Neural progenitor cell (in vitro differentiated cells): ENCODE measurements around the gene WDR72. TPM values are rescaled to one million over a fixed set of nuclear protein-coding genes. Genes with fewer than 3 reads are reported as not detected.

Experiments
- DNase-seq: peaks from one replicate; pipeline ENCODE4 v3.0.0-alpha.2; 2016; ENCODE audit warnings: low spot score
- H2AFZ ChIP-seq: fragments of 200-600 bp; sonication (generic); replicated peaks from 2 replicates; pipeline ENCODE4 v1.6.1; 2016; ENCODE audit warnings: antibody characterized with exemption
- H3F3A ChIP-seq: fragments of 200-600 bp; sonication (generic); 2 replicates; pipeline ENCODE4 v1.6.1; 2016; ENCODE audit warnings: antibody characterized with exemption, low read depth
- H3K27ac ChIP-seq: fragments of 200-600 bp; sonication (generic); 2 replicates; pipeline ENCODE4 v1.5.1; 2016; ENCODE audit warnings: mild to moderate bottlenecking
- H3K27me3 ChIP-seq: fragments of 200-600 bp; sonication (generic); 2 replicates; pipeline ENCODE4 v1.6.1; 2016; ENCODE audit warnings: mild to moderate bottlenecking, moderate library complexity
- H3K36me3 ChIP-seq: fragments of 200-600 bp; sonication (generic); 2 replicates; pipeline ENCODE4 v1.5.1; 2016
- H3K4me1 ChIP-seq: fragments of 200-600 bp; sonication (generic); 2 replicates; pipeline ENCODE4 v1.6.1; 2016; ENCODE audit warnings: mixed run types
- H3K4me2 ChIP-seq: fragments of 200-600 bp; sonication (generic); 2 replicates; pipeline ENCODE4 v1.6.1; 2016
- H3K4me3 ChIP-seq: fragments of 200-600 bp; sonication (generic); 2 replicates; pipeline ENCODE4 v1.5.1; 2016
- H3K79me2 ChIP-seq: fragments of 200-600 bp; sonication (generic); 2 replicates; pipeline ENCODE4 v1.6.1; 2016; ENCODE audit warnings: low read depth
- H3K9ac ChIP-seq: fragments of 200-600 bp; sonication (generic); 2 replicates; pipeline ENCODE4 v1.6.1; 2016
- H3K9me3 ChIP-seq: fragments of 200-600 bp; sonication (generic); 2 replicates; pipeline ENCODE4 v1.5.1; 2016; ENCODE audit warnings: low read depth
- H4K20me1 ChIP-seq: fragments of 200-600 bp; sonication (generic); 2 replicates; pipeline ENCODE4 v1.6.1; 2016; ENCODE audit warnings: low read depth
- H3K27ac Mint-ChIP-seq: 3 replicates; pipeline ENCODE4 v1.8.0; 2021; ENCODE audit warnings: mixed read lengths
- H3K27me3 Mint-ChIP-seq: 2 replicates; pipeline ENCODE4 v1.8.0; 2022; ENCODE audit warnings: low read depth, mild to moderate bottlenecking, inconsistent platforms, moderate library complexity, mixed read lengths; ENCODE audit not compliant: insufficient read depth
- H3K36me3 Mint-ChIP-seq: 3 replicates; pipeline ENCODE4 v1.8.0; 2021; ENCODE audit warnings: mixed read lengths
- H3K4me1 Mint-ChIP-seq: 3 replicates; pipeline ENCODE4 v1.8.0; 2021; ENCODE audit warnings: mixed read lengths
- H3K4me3 Mint-ChIP-seq: 3 replicates; pipeline ENCODE4 v1.8.0; 2021; ENCODE audit warnings: mild to moderate bottlenecking, moderate library complexity, mixed read lengths
- H3K9me3 Mint-ChIP-seq: 3 replicates; pipeline ENCODE4 v1.8.0; 2020; ENCODE audit warnings: mixed read lengths
- EZH2 ChIP-seq: fragments of 200-600 bp; sonication (generic); IDR thresholded peaks from 2 replicates; pipeline ENCODE4 v1.6.1; 2017; ENCODE audit warnings: antibody characterized with exemption, mild to moderate bottlenecking, moderate library complexity
- EZH2phosphoT487 ChIP-seq: fragments of 200-600 bp; sonication (generic); IDR thresholded peaks from 2 replicates; pipeline ENCODE4 v1.6.1; 2017; ENCODE audit warnings: antibody characterized with exemption
- total RNA-seq: library from RNA; depleted of rRNA; stranded (reverse); fragments of >200 nt; gene quantifications from 2 replicates; pipeline ENCODE4 v1.2.3, GENCODE V29; 2015; ENCODE audit warnings: low replicate concordance
- TF ChIP-seq, protein P1 (sequence below): fragments of 200-600 bp; sonication (generic); IDR thresholded peaks from 2 replicates; pipeline ENCODE4 v1.5.1; 2017; ENCODE audit warnings: antibody characterized with exemption, mild to moderate bottlenecking

The WDR72 gene
- total RNA-seq, 1 donor from 2014 or later: 4.6 TPM

DNA sequence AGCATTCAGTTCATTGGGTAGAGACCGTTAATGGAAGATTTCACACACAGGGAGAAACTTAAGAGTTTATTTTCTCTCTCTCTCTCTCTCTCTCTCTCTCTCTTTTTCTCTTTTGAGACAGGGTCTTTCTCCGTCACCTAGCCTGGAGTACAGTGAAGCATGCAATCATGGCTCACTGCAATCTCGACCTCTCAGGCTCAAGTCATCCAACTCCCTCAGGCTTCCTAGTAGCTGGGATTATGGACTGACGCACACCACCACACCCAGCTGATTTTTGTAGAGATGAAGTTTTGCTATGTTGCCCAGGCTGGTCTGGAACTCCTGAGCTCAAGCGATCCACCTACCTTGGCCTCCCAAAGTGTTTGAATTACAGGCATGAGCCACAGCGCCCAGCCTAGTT lies 1.6 kb downstream of the WDR72 start:
- no peaks in the 10 kb centered on the region for H3K9me3 ChIP-seq
- no peak for DNase-seq
- H3K4me3 Mint-ChIP-seq: no peak overlapping the region

DNA sequence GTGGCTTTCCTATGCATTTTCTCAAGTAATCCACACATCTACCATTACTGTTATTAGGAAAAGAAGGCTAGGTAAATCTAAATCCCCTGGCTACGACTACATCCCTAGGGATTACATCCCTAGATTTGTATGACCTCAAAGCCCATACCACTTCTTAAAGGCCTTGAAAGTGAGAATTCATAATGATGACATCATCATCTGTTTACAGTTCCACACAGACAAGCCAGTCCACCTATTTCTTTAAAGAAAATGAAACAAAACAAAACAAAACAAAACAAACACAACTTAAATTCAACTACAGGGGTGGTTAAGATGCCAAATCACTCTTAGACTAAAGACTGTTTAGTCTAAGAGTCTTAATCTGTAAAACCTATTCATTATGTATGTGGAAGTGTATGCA lies 5.7 kb downstream of the WDR72 start:
- no peaks in the 10 kb centered on the region for H3K27me3 Mint-ChIP-seq
- Histone ChIP-seq H3K4me3 (no peak overlapping the region), H3K4me1 (peaks cover under 1% of the 10 kb centered on the region), H3F3A (peaks cover under 1% of the 10 kb centered on the region), H4K20me1 (no peaks in the 10 kb centered on the region), H2AFZ (no peak overlapping the region), H3K4me2 (no peak overlapping the region), H3K36me3 (no peaks in the 10 kb centered on the region), H3K9me3 (no peaks in the 10 kb centered on the region), H3K79me2 (no peaks in the 10 kb centered on the region), H3K9ac (no peak overlapping the region), H3K27me3 (peaks cover 22% of the 10 kb centered on the region), H3K27ac (no peak overlapping the region)
- H3K36me3 Mint-ChIP-seq: no peaks in the 10 kb centered on the region
- no peaks in the 10 kb centered on the region for H3K4me1 Mint-ChIP-seq
- DNase-seq: no peak
- TF ChIP-seq EZH2: no peak
- TF ChIP-seq, protein P1, sequence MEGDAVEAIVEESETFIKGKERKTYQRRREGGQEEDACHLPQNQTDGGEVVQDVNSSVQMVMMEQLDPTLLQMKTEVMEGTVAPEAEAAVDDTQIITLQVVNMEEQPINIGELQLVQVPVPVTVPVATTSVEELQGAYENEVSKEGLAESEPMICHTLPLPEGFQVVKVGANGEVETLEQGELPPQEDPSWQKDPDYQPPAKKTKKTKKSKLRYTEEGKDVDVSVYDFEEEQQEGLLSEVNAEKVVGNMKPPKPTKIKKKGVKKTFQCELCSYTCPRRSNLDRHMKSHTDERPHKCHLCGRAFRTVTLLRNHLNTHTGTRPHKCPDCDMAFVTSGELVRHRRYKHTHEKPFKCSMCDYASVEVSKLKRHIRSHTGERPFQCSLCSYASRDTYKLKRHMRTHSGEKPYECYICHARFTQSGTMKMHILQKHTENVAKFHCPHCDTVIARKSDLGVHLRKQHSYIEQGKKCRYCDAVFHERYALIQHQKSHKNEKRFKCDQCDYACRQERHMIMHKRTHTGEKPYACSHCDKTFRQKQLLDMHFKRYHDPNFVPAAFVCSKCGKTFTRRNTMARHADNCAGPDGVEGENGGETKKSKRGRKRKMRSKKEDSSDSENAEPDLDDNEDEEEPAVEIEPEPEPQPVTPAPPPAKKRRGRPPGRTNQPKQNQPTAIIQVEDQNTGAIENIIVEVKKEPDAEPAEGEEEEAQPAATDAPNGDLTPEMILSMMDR: no peak
- TF ChIP-seq EZH2phosphoT487: no peak
- no peak overlapping the region for H3K27ac Mint-ChIP-seq
- H3K4me3 Mint-ChIP-seq: no peak overlapping the region
- H3K9me3 Mint-ChIP-seq: no peaks in the 10 kb centered on the region

More for the DNA sequence above, 1.6 kb downstream of the WDR72 start:
- peaks cover 63% of the 10 kb centered on the region for H3K27me3 ChIP-seq
- H3K79me2 ChIP-seq: no peaks in the 10 kb centered on the region
- no peaks in the 10 kb centered on the region for H3K4me1 Mint-ChIP-seq
- TF ChIP-seq EZH2phosphoT487 (no peak), EZH2 (no peak)
- TF ChIP-seq, protein P1: no peak
- peaks cover 10% of the 10 kb centered on the region for H3K27me3 Mint-ChIP-seq
- H4K20me1 ChIP-seq: no peaks in the 10 kb centered on the region
- H3K9me3 Mint-ChIP-seq: no peaks in the 10 kb centered on the region
- no peak overlapping the region for H3K9ac ChIP-seq
- H3K4me1 ChIP-seq: peaks cover 6% of the 10 kb centered on the region
- H3K36me3 Mint-ChIP-seq: no peaks in the 10 kb centered on the region
- no peak overlapping the region for H2AFZ ChIP-seq
- no peak overlapping the region for H3K27ac Mint-ChIP-seq
- H3K27ac ChIP-seq: no peak overlapping the region
- H3K36me3 ChIP-seq: no peaks in the 10 kb centered on the region
- no peak overlapping the region for H3K4me2 ChIP-seq
- H3F3A ChIP-seq: peaks cover 2% of the 10 kb centered on the region
- no peak overlapping the region for H3K4me3 ChIP-seq

DNA sequence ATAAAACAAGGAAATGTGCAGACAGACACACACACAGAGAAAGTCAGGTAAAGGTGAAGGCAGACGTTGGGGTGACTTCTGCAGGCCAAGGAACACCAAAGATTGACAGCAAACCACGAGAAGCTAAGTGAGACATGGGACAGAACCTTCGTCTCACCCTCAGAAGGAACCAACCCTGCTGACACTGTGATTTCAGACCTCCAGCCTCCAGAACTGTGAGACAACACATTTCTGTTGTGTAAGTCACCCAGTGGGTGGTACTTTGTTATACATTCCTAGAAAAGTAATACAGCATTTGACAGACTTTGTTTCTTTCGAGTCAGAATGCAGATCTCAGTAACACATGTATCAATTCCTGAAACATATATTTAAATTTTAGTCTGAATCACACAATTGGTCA lies 7.1 kb downstream of the WDR72 start:
- DNase-seq: no peak
- Histone ChIP-seq H3K9me3 (no peaks in the 10 kb centered on the region), H3K27ac (no peak overlapping the region), H3K79me2 (no peaks in the 10 kb centered on the region), H2AFZ (no peak overlapping the region), H3K4me3 (no peak overlapping the region), H3K36me3 (no peaks in the 10 kb centered on the region), H3F3A (no peaks in the 10 kb centered on the region), H3K4me1 (no peaks in the 10 kb centered on the region), H4K20me1 (no peaks in the 10 kb centered on the region), H3K27me3 (peaks cover 8% of the 10 kb centered on the region), H3K4me2 (no peak overlapping the region), H3K9ac (no peak overlapping the region)
- no peak for TF ChIP-seq EZH2
- TF ChIP-seq, protein P1: no peak
- no peak for TF ChIP-seq EZH2phosphoT487
- Mint-ChIP-seq H3K4me3 (no peak overlapping the region), H3K36me3 (no peaks in the 10 kb centered on the region), H3K9me3 (no peaks in the 10 kb centered on the region), H3K4me1 (peaks cover 2% of the 10 kb centered on the region), H3K27ac (no peak overlapping the region), H3K27me3 (no peaks in the 10 kb centered on the region)
